ENCODE measurements around the gene FOLR1.
"Not testable (repeated sequence)": the region's sequence is repeated elsewhere in the genome, so short reads cannot be mapped to it uniquely, and the experiment has no call there.

GRCh38 chr11:72206794-72207193 is 14.9 kb downstream of the FOLR1 start:
- not testable (repeated sequence) for TF ChIP-seq CTCF, POLR2A (IDR thresholded peaks at IDR 0.05)

All from lower leg skin (tissue), 3 donors.